Hematopoietic multipotent progenitor cell treated with erythropoietin and hydrocortisone succinate and interleukin-3 and kit ligand, for 15 days (in vitro differentiated cells): ENCODE data around the gene STAG1.
"Not testable (repeated sequence)": the region's sequence is repeated elsewhere in the genome, so short reads cannot be mapped to it uniquely, and the experiment has no call there.

Experiments
- DNase-seq: peaks from one replicate; pipeline ENCODE4 v3.0.0-alpha.2; 2015; ENCODE audit warnings: low spot score

The STAG1 gene

GRCh38 chr3:136703429-136703828 lies 48.7 kb downstream of the STAG1 start:
- DNase-seq, result no peak

GRCh38 chr3:136699271-136699828 lies 52.8 kb downstream of the STAG1 start:
- DNase-seq, result no peak

- DNase-seq, result no peak
These were observed 53.8 kb downstream of the STAG1 start for GRCh38 chr3:136698361-136698760.

- DNase-seq, result no peak
These were observed 55.4 kb downstream of the STAG1 start for GRCh38 chr3:136696797-136697196.

GRCh38 chr3:136694321-136694720 lies 57.9 kb downstream of the STAG1 start:
- DNase-seq, result no peak

- no peak for DNase-seq
These were observed 61.6 kb downstream of the STAG1 start for GRCh38 chr3:136690599-136690998.

GRCh38 chr3:136685882-136686281 lies 66.3 kb downstream of the STAG1 start:
- DNase-seq, result no peak

GRCh38 chr3:136682740-136683312 lies 69.4 kb downstream of the STAG1 start:
- no peak for DNase-seq

- no peak for DNase-seq
These were observed 73.2 kb downstream of the STAG1 start for GRCh38 chr3:136678981-136679380.

- no peak for DNase-seq
These were observed 76.2 kb downstream of the STAG1 start for GRCh38 chr3:136676009-136676408.

GRCh38 chr3:136675150-136675858 lies 76.9 kb downstream of the STAG1 start:
- DNase-seq, result no peak

GRCh38 chr3:136672457-136672856 lies 79.7 kb downstream of the STAG1 start:
- DNase-seq, result peak; percentile 22

- no peak for DNase-seq
These were observed 80.3 kb downstream of the STAG1 start for GRCh38 chr3:136671921-136672320.

GRCh38 chr3:136670166-136670565 lies 82.0 kb downstream of the STAG1 start:
- DNase-seq, result no peak

GRCh38 chr3:136667081-136667480 lies 85.1 kb downstream of the STAG1 start:
- DNase-seq, result no peak

- DNase-seq, result not testable (repeated sequence)
These were observed 85.9 kb downstream of the STAG1 start for GRCh38 chr3:136666301-136666700.

- DNase-seq, result no peak
These were observed 87.4 kb downstream of the STAG1 start for GRCh38 chr3:136664771-136665170.

GRCh38 chr3:136661282-136661681 lies 90.9 kb downstream of the STAG1 start:
- no peak for DNase-seq

GRCh38 chr3:136658946-136659682 lies 93.1 kb downstream of the STAG1 start:
- no peak for DNase-seq

GRCh38 chr3:136657526-136657925 lies 94.7 kb downstream of the STAG1 start:
- DNase-seq, result no peak

GRCh38 chr3:136653628-136654027 lies 98.5 kb downstream of the STAG1 start:
- DNase-seq, result no peak

- DNase-seq, result no peak
These were observed 100.6 kb downstream of the STAG1 start for GRCh38 chr3:136651581-136651980.

- DNase-seq, result no peak
These were observed 101.7 kb downstream of the STAG1 start for GRCh38 chr3:136650461-136650860.
